Measurements from ENCODE around the gene BRIP1. TPM values are rescaled to one million over a fixed set of nuclear protein-coding genes. Genes with fewer than 3 reads are reported as not detected.

BRIP1 gene
- total RNA-seq, 1 experiment from 2014 or later = 9.4 TPM

DNA sequence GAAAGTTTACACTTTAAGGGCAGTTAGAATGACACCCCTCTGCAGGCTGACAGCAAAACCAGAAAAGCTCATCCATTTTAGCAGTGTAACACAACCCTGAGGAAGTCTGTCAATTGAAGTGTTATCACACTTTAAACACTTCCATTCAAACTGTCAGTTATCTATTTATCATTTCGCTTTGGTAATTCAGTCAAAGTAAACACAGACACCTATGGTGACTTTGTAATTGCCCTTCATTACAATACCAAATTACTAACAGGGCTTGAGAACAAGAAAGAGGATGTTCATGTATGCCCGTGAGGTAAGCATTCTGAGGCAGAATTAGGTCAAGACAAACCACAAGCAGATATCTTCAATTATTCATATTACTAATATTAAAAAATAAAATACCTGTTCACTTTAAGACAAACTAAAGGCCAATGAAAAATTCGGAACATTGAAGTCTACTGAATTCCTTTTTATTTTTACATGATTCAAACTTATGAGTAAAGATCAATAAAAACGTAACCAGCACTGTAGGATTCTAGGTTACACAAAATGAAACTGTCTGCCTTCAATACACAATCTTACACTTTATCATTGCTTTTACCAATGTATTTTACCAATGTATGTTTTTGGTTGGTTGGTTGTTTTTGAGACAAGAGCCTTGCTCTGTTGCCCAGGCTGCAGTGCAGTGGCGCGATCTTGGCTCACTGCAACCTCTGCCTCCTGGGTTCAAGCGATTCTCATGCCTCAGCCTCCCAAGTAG is 57.1 kb downstream of the BRIP1 start:
- DNase-seq (ENCODE audit: low read depth, low spot score) (no peak), ATAC-seq (no peak)
- TF ChIP-seq, protein P1, sequence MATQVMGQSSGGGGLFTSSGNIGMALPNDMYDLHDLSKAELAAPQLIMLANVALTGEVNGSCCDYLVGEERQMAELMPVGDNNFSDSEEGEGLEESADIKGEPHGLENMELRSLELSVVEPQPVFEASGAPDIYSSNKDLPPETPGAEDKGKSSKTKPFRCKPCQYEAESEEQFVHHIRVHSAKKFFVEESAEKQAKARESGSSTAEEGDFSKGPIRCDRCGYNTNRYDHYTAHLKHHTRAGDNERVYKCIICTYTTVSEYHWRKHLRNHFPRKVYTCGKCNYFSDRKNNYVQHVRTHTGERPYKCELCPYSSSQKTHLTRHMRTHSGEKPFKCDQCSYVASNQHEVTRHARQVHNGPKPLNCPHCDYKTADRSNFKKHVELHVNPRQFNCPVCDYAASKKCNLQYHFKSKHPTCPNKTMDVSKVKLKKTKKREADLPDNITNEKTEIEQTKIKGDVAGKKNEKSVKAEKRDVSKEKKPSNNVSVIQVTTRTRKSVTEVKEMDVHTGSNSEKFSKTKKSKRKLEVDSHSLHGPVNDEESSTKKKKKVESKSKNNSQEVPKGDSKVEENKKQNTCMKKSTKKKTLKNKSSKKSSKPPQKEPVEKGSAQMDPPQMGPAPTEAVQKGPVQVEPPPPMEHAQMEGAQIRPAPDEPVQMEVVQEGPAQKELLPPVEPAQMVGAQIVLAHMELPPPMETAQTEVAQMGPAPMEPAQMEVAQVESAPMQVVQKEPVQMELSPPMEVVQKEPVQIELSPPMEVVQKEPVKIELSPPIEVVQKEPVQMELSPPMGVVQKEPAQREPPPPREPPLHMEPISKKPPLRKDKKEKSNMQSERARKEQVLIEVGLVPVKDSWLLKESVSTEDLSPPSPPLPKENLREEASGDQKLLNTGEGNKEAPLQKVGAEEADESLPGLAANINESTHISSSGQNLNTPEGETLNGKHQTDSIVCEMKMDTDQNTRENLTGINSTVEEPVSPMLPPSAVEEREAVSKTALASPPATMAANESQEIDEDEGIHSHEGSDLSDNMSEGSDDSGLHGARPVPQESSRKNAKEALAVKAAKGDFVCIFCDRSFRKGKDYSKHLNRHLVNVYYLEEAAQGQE (IDR thresholded peaks at IDR 0.05; ENCODE audit: insufficient read depth in 1 of 2, low read depth in 2 of 2, low read length in 1 of 2) = no peak
- TF ChIP-seq POLR2AphosphoS5 (IDR thresholded peaks at IDR 0.05; ENCODE audit: low read depth, low read length) (no peak), TCF7L2 (IDR thresholded peaks at IDR 0.05; ENCODE audit: low read depth, low read length) (no peak), SIN3A (IDR thresholded peaks at IDR 0.05; ENCODE audit: borderline replicate concordance, insufficient read depth, low read depth, low read length) (no peak)
- TF ChIP-seq, protein P2, sequence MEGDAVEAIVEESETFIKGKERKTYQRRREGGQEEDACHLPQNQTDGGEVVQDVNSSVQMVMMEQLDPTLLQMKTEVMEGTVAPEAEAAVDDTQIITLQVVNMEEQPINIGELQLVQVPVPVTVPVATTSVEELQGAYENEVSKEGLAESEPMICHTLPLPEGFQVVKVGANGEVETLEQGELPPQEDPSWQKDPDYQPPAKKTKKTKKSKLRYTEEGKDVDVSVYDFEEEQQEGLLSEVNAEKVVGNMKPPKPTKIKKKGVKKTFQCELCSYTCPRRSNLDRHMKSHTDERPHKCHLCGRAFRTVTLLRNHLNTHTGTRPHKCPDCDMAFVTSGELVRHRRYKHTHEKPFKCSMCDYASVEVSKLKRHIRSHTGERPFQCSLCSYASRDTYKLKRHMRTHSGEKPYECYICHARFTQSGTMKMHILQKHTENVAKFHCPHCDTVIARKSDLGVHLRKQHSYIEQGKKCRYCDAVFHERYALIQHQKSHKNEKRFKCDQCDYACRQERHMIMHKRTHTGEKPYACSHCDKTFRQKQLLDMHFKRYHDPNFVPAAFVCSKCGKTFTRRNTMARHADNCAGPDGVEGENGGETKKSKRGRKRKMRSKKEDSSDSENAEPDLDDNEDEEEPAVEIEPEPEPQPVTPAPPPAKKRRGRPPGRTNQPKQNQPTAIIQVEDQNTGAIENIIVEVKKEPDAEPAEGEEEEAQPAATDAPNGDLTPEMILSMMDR (IDR thresholded peaks at IDR 0.05) = no peak
- no peaks in the 10 kb centered on the region for H3K36me3 ChIP-seq (ENCODE audit: control insufficient read depth, insufficient read depth, low read length)
- no peak overlapping the region for H3K27ac ChIP-seq (ENCODE audit: low read length)
- H3K27me3 ChIP-seq (ENCODE audit: control insufficient read depth, insufficient read depth, low read length) = no peaks in the 10 kb centered on the region
- in situ Hi-C loops (cut with HindIII; ENCODE audit: low pct_unique_long_range_greater_than_20kb, low sequenced_read_pairs) (no loop called here), intact Hi-C loops (cut with micrococcal nuclease; ENCODE audit: unreplicated experiment) (no loop called here)
- H3K4me3 ChIP-seq (ENCODE audit: low read depth in 2 of 2, low read length in 2 of 2) = no peak overlapping the region
- no peaks in the 10 kb centered on the region for H3K9me3 ChIP-seq (ENCODE audit: control insufficient read depth, insufficient read depth, low read depth, low read length)
- ChIA-PET CTCF (no interaction called here), POLR2A (no interaction called here)
- no peaks in the 10 kb centered on the region for H3K4me1 ChIP-seq (ENCODE audit: control insufficient read depth, insufficient read depth, low read length)
- BruUV-seq (replicated peaks) = no TSS peak

DNA sequence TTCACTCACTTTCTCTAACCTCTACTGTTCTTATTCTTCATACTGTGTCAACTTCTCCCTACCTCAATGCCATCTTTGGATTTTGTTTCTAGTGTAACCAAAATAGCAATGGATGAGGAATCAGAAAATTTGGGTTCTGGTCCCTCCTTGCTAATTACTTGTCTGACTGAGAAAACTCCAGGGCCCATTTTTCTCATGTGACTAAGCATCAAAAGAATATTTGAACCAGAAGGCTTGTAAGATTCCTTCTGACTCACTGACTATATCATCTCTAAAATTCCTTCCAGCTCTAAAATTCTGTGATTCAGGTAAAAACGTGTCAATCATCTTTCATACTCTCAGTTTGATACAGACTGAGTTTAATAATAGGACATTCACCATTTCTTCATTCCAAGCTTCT is 57.9 kb downstream of the BRIP1 start:
- Histone ChIP-seq H3K27ac (ENCODE audit: low read length) (no peak overlapping the region), H3K4me3 (ENCODE audit: low read depth in 2 of 2, low read length in 2 of 2) (no peak overlapping the region), H3K36me3 (ENCODE audit: control insufficient read depth, insufficient read depth, low read length) (no peaks in the 10 kb centered on the region), H3K27me3 (ENCODE audit: control insufficient read depth, insufficient read depth, low read length) (no peaks in the 10 kb centered on the region), H3K9me3 (ENCODE audit: control insufficient read depth, insufficient read depth, low read depth, low read length) (no peaks in the 10 kb centered on the region), H3K4me1 (ENCODE audit: control insufficient read depth, insufficient read depth, low read length) (no peaks in the 10 kb centered on the region)
- ChIA-PET CTCF (no interaction called here), POLR2A (no interaction called here)
- no TSS peak for BruUV-seq (replicated peaks)
- intact Hi-C loops (cut with micrococcal nuclease; ENCODE audit: unreplicated experiment) = no loop called here
- ATAC-seq (no peak), DNase-seq (ENCODE audit: low read depth, low spot score) (no peak)
- no peak for TF ChIP-seq SIN3A (IDR thresholded peaks at IDR 0.05; ENCODE audit: borderline replicate concordance, insufficient read depth, low read depth, low read length)
- TF ChIP-seq, protein P1 (IDR thresholded peaks at IDR 0.05; ENCODE audit: insufficient read depth in 1 of 2, low read depth in 2 of 2, low read length in 1 of 2) = no peak
- TF ChIP-seq, protein P2 (IDR thresholded peaks at IDR 0.05) = no peak
- TF ChIP-seq TCF7L2 (IDR thresholded peaks at IDR 0.05; ENCODE audit: low read depth, low read length) = no peak
- no peak for TF ChIP-seq POLR2AphosphoS5 (IDR thresholded peaks at IDR 0.05; ENCODE audit: low read depth, low read length)
- in situ Hi-C loops (cut with HindIII; ENCODE audit: low pct_unique_long_range_greater_than_20kb, low sequenced_read_pairs) = no loop called here
